IMR-90 (cell line): ENCODE results near the gene POU2AF1. TPM values are rescaled to one million over a fixed set of nuclear protein-coding genes. Genes with fewer than 3 reads are reported as not detected.

Experiments used
- ATAC-seq: fragments of 200-7000 bp; cut with Tn5 transposase; 2 replicates; pipeline ENCODE4 v1.9.1; 2020; ENCODE audit warnings: low read depth, mild to moderate bottlenecking, moderate library complexity
- BruUV-seq: library from RNA; stranded (reverse); fragments of 400-500 nt; replicated peaks from 2 replicates; lab custom pipeline; 2021; lab: Mats Ljungman, UMichigan
- CTCF ChIA-PET: fragments of 300-600 bp; formaldehyde crosslinking; extraction: SDS; loops from one replicate; lab custom pipeline; 2021; ENCODE audit warnings: antibody characterized with exemption; lab: Yijun Ruan, JAX
- POLR2A ChIA-PET: fragments of 300-600 bp; sonication (Branson Sonifier 250); formaldehyde crosslinking; loops from one replicate; lab custom pipeline; 2022; ENCODE audit warnings: antibody characterized with exemption; ENCODE audit not compliant: unreplicated experiment; lab: Charles Lee
- DNase-seq: peaks from one replicate; pipeline ENCODE4 v3.0.0; 2013
- H2AFZ ChIP-seq: replicated peaks from 2 replicates; pipeline ENCODE3; 2013; ENCODE audit warnings: low read length, mild to moderate bottlenecking; ENCODE audit not compliant: poor library complexity
- H2AK5ac ChIP-seq: 2 replicates; pipeline ENCODE4 v1.6.1; 2013; ENCODE audit warnings: low read depth, low read length, inconsistent platforms
- H2AK9ac ChIP-seq: replicated peaks from 2 replicates; pipeline ENCODE3; 2013; ENCODE audit warnings: mild to moderate bottlenecking, low read depth, low read length, moderate library complexity; ENCODE audit not compliant: poor library complexity
- H2BK120ac ChIP-seq: 2 replicates; pipeline ENCODE4 v1.6.1; 2013; ENCODE audit warnings: low read depth, low read length, inconsistent platforms
- H2BK15ac ChIP-seq: 3 replicates; pipeline ENCODE4 v1.6.1; 2013; ENCODE audit warnings: low read depth, low read length, inconsistent platforms
- H2BK20ac ChIP-seq: 2 replicates; pipeline ENCODE4 v1.6.1; 2013; ENCODE audit warnings: low read depth, mild to moderate bottlenecking, inconsistent platforms, low read length, moderate library complexity
- H2BK5ac ChIP-seq: 2 replicates; pipeline ENCODE4 v1.6.1; 2013; ENCODE audit warnings: mild to moderate bottlenecking, low read depth, low read length, inconsistent platforms; ENCODE audit not compliant: poor library complexity, severe bottlenecking
- H3K14ac ChIP-seq: replicated peaks from 2 replicates; pipeline ENCODE4 v1.6.1; 2013; ENCODE audit warnings: low read depth, low read length, inconsistent platforms
- H3K18ac ChIP-seq: 2 replicates; pipeline ENCODE4 v1.6.1; 2013; ENCODE audit warnings: low read depth, low read length, control low read depth
- H3K23ac ChIP-seq: 2 replicates; pipeline ENCODE4 v1.6.1; 2013; ENCODE audit warnings: low read depth, low read length, inconsistent platforms
- H3K27ac ChIP-seq: 2 replicates; pipeline ENCODE4 v1.5.1; 2013; ENCODE audit warnings: mild to moderate bottlenecking, control low read depth, low read length; ENCODE audit not compliant: insufficient read depth
- H3K27me3 ChIP-seq: 2 replicates; pipeline ENCODE4 v1.6.1; 2013; ENCODE audit warnings: low read length; ENCODE audit not compliant: control insufficient read depth, insufficient read depth
- H3K36me3 ChIP-seq: 2 replicates; pipeline ENCODE4 v1.6.1; 2013; ENCODE audit warnings: low read length, mixed read lengths; ENCODE audit not compliant: control insufficient read depth, insufficient read depth
- H3K4ac ChIP-seq: 2 replicates; pipeline ENCODE4 v1.6.1; 2013; ENCODE audit warnings: low read depth, low read length, inconsistent platforms
- H3K4me1 ChIP-seq: 2 replicates; pipeline ENCODE4 v1.6.1; 2013; ENCODE audit warnings: low read length, mixed read lengths; ENCODE audit not compliant: control insufficient read depth, insufficient read depth
- H3K4me2 ChIP-seq: 2 replicates; pipeline ENCODE4 v1.6.1; 2013; ENCODE audit warnings: low read depth, mild to moderate bottlenecking, control low read depth, low read length, moderate library complexity
- H3K4me3 ChIP-seq: 2 replicates; pipeline ENCODE4 v1.5.1; 2013; ENCODE audit warnings: low read depth, mild to moderate bottlenecking, control low read depth, low read length, moderate library complexity; ENCODE audit not compliant: insufficient read depth
- H3K56ac ChIP-seq: 2 replicates; pipeline ENCODE4 v1.6.1; 2013; ENCODE audit warnings: low read length, inconsistent platforms; ENCODE audit not compliant: insufficient read depth; ENCODE audit errors: extremely low read depth
- H3K79me1 ChIP-seq, 2 experiments: 2 replicates each; pipeline ENCODE4 v1.6.1; 2013; ENCODE audit warnings: low read length in 2 of 2, inconsistent platforms in 1 of 2, low read depth in 1 of 2
- H3K9ac ChIP-seq: 2 replicates; pipeline ENCODE4 v1.6.1; 2013; ENCODE audit warnings: low read depth, low read length, control low read depth
- H3K9me1 ChIP-seq: 2 replicates; pipeline ENCODE4 v1.6.1; 2013; ENCODE audit warnings: low read length, inconsistent platforms; ENCODE audit not compliant: insufficient read depth
- H3K9me3 ChIP-seq: 2 replicates; pipeline ENCODE4 v1.6.1; 2013; ENCODE audit warnings: low read length; ENCODE audit not compliant: control insufficient read depth, insufficient read depth
- H4K20me1 ChIP-seq: 2 replicates; pipeline ENCODE4 v1.6.1; 2013; ENCODE audit warnings: low read length, inconsistent platforms; ENCODE audit not compliant: insufficient read depth
- H4K5ac ChIP-seq: 2 replicates; pipeline ENCODE4 v1.6.1; 2013; ENCODE audit warnings: mild to moderate bottlenecking, low read depth, low read length, control low read depth
- H4K8ac ChIP-seq, 2 experiments: 2 replicates each; pipeline ENCODE4 v1.6.1; 2013; ENCODE audit warnings: low read depth in 2 of 2, low read length in 2 of 2, control low read depth in 1 of 2, inconsistent platforms in 1 of 2
- H4K91ac ChIP-seq: 2 replicates; pipeline ENCODE4 v1.6.1; 2013; ENCODE audit warnings: low read depth, low read length, inconsistent platforms; ENCODE audit not compliant: insufficient read depth
- BHLHE40 ChIP-seq: fragments of 150-350 bp; IDR thresholded peaks from 2 replicates; pipeline ENCODE4 v1.6.1; 2016; ENCODE audit warnings: mild to moderate bottlenecking, low read depth, low read length
- WGBS, 2 experiments: methylation state at CpG; one replicate each; pipeline versions ENCODE4 v1.1.5 to v1.1.7; 2013; ENCODE audit warnings: missing lambda C conversion rate in 2 of 2; ENCODE audit not compliant: insufficient read length in 1 of 2; ENCODE audit errors: extremely low coverage in 2 of 2; 5-methylcytosine and 5-hydroxymethylcytosine counted together
- dilution Hi-C: fragments of 300-500 bp; cut with HindIII; formaldehyde crosslinking; loops from one replicate; pipeline ENCODE4 v1.14.3; 2018; ENCODE audit warnings: low sequenced_read_pairs; ENCODE audit not compliant: unreplicated experiment
- in situ Hi-C: fragments of 300-500 bp; cut with MboI; formaldehyde crosslinking; loops from 3 replicates; pipeline ENCODE4 v1.14.3; 2019; ENCODE audit warnings: low sequenced_read_pairs, inconsistent platforms, mixed read lengths
- intact Hi-C: fragments of 100-400 bp; cut with micrococcal nuclease; formaldehyde crosslinking; loops from 2 replicates; pipeline ENCODE4 v1.10.0; 2022
- polyA plus RNA-seq, 3 experiments: library from polyadenylated mRNA; depleted of rRNA; stranded (reverse); fragments of >200 nt; gene quantifications; 2 replicates each; pipeline ENCODE4 v1.2.3, GENCODE V29; 2012; ENCODE audit warnings: low replicate concordance in 1 of 3
- total RNA-seq: library from RNA; depleted of rRNA; stranded (reverse); fragments of >200 nt; gene quantifications from 2 replicates; pipeline ENCODE4 v1.2.3, GENCODE V29; 2012

POU2AF1 gene
- total and polyA plus RNA-seq, 2 of the 4 experiments (the other 2 are of a cell fraction): not detected

- dilution Hi-C loops (no loop called here), intact Hi-C loops (no loop called here), in situ Hi-C loops (no loop called here)
- H2BK20ac ChIP-seq: no peak overlapping the region
- H2BK15ac ChIP-seq: no peak overlapping the region
- H4K91ac ChIP-seq: no peak overlapping the region
- H3K4me3 ChIP-seq: no peak overlapping the region
- no peak overlapping the region for H3K23ac ChIP-seq
- H3K9ac ChIP-seq: no peak overlapping the region
- H4K20me1 ChIP-seq: no peaks in the 10 kb centered on the region
- H4K5ac ChIP-seq: no peak overlapping the region
- H3K36me3 ChIP-seq: no peaks in the 10 kb centered on the region
- H3K14ac ChIP-seq: no peak overlapping the region
- no peak overlapping the region for H2BK5ac ChIP-seq
- no peak overlapping the region for H2AK9ac ChIP-seq
- H2AFZ ChIP-seq: no peak overlapping the region
- no peak for DNase-seq
- H3K56ac ChIP-seq: no peak overlapping the region
- ChIA-PET POLR2A (interaction anchor here (0.6 kb wide), 1 partner anchor 8 kb away, joined by 4 read pairs; no protein-coding TSS in a partner anchor), CTCF (no interaction called here)
- no peak overlapping the region for H2AK5ac ChIP-seq
- 0 out of 2 replicates have a peak, but pooled peaks cover 1% of the 10 kb centered on the region for H3K4me1 ChIP-seq
- H3K9me1 ChIP-seq: no peaks in the 10 kb centered on the region
- no peak overlapping the region for H3K4me2 ChIP-seq
- H3K4ac ChIP-seq: no peak overlapping the region
- no peak overlapping the region for H4K8ac ChIP-seq
- H2BK120ac ChIP-seq: no peak overlapping the region
- H3K27me3 ChIP-seq: peaks cover 47% of the 10 kb centered on the region
- no peaks in the 10 kb centered on the region for H3K79me1 ChIP-seq
- no peak overlapping the region for H3K18ac ChIP-seq
- no CpG with 5 or more reads among the region's 6 CpGs for WGBS, 2 experiments
- H3K27ac ChIP-seq: no peak overlapping the region
- ATAC-seq: no peak
- no peak for TF ChIP-seq BHLHE40
- no TSS peak for BruUV-seq
- no peaks in the 10 kb centered on the region; the same call in 1 of the 2 replicates for H3K9me3 ChIP-seq
Measured at GRCh38 chr11:111310723-111311122, 68.4 kb downstream of the POU2AF1 start.
